Measurements from ENCODE around the gene EPN2.

Gene EPN2

GRCh38 chr17:19311421-19312215 is 74.5 kb downstream of the EPN2 start:
- no peak overlapping the region for H3K4me3 ChIP-seq
- no peak for DNase-seq (ENCODE audit: low spot score)
- TF ChIP-seq CTCF (IDR thresholded peaks at IDR 0.05): no peak
- H3K27ac ChIP-seq: no peak overlapping the region

- TF ChIP-seq CTCF (IDR thresholded peaks at IDR 0.05): no peak
- DNase-seq (ENCODE audit: low spot score): no peak
- no peak overlapping the region for H3K4me3 ChIP-seq
- H3K27ac ChIP-seq: peak overlapping the region in 1 of 2 donors; percentile 16
These were observed 75.2 kb downstream of the EPN2 start for GRCh38 chr17:19312406-19312805.

- no peak for TF ChIP-seq CTCF (IDR thresholded peaks at IDR 0.05)
- no peak overlapping the region for H3K4me3 ChIP-seq
- DNase-seq (ENCODE audit: low spot score): no peak
- no peak overlapping the region for H3K27ac ChIP-seq
These were observed 76.0 kb downstream of the EPN2 start for GRCh38 chr17:19313066-19313745.

- TF ChIP-seq CTCF (IDR thresholded peaks at IDR 0.05): no peak
- no peak for DNase-seq (ENCODE audit: low spot score)
- H3K4me3 ChIP-seq: no peak overlapping the region
- no peak overlapping the region for H3K27ac ChIP-seq
These were observed 76.8 kb downstream of the EPN2 start for GRCh38 chr17:19313746-19314651.

GRCh38 chr17:19315104-19315503 is 77.9 kb downstream of the EPN2 start:
- no peak for TF ChIP-seq CTCF (IDR thresholded peaks at IDR 0.05)
- DNase-seq (ENCODE audit: low spot score): no peak
- Histone ChIP-seq H3K27ac (no peak overlapping the region), H3K4me3 (no peak overlapping the region)

- TF ChIP-seq CTCF (IDR thresholded peaks at IDR 0.05): no peak
- Histone ChIP-seq H3K27ac (no peak overlapping the region), H3K4me3 (no peak overlapping the region)
- DNase-seq (ENCODE audit: low spot score): no peak
These were observed 79.7 kb downstream of the EPN2 start for GRCh38 chr17:19316761-19317358.
